Adrenal gland (tissue), 12 donors: ENCODE data around the gene FUT8. TPM values are rescaled to one million over a fixed set of nuclear protein-coding genes. Genes with fewer than 3 reads are reported as not detected.

ENCODE experiments used
- DNase-seq, 7 donors: peaks; one replicate each; pipeline ENCODE4 v3.0.0-alpha.2; 2019 to 2020
- H3K27ac ChIP-seq, 5 donors: fragments of 200-600 bp; sonication (generic) in 4 of 5; 1 replicate in 3 of 5; 2 replicates in 2 of 5; pipeline versions ENCODE4 v1.5.1 to v1.8.0; 2016 to 2020; ENCODE audit warnings: mild to moderate bottlenecking in 1 of 5
- H3K27me3 ChIP-seq: fragments of 200-600 bp; 2 replicates; pipeline ENCODE4 v1.8.0; 2021
- H3K36me3 ChIP-seq, 2 donors: fragments of 200-600 bp; replicated peaks in 1 of 2; 1 replicate in 1 of 2; 2 replicates in 1 of 2; pipeline versions ENCODE4 v1.5.1 to v1.8.0; 2018 to 2022
- H3K4me1 ChIP-seq, 2 donors: fragments of 200-600 bp; replicated peaks in 1 of 2; 1 replicate in 1 of 2; 2 replicates in 1 of 2; pipeline versions ENCODE4 v1.5.1 to v1.8.0; 2018 to 2021
- H3K4me3 ChIP-seq, 4 donors: fragments of 200-600 bp; sonication (generic) in 3 of 4; one replicate each; pipeline ENCODE4 v1.5.1; 2016 to 2018
- H3K9me3 ChIP-seq, 3 donors: fragments of 200-600 bp; sonication (generic) in 1 of 3; replicated peaks in 1 of 3; 1 replicate in 2 of 3; 2 replicates in 1 of 3; pipeline versions ENCODE4 v1.5.1 to v1.8.0; 2016 to 2021
- CTCF ChIP-seq, 6 experiments: fragments of 450-650 bp in 4 of 6; fragments of 200-600 bp in 2 of 6; sonication (generic) in 1 of 6; IDR thresholded peaks; 1 replicate in 5 of 6; 2 replicates in 1 of 6; pipeline versions ENCODE4 v1.5.1 to v1.8.0; 2016 to 2021; ENCODE audit warnings: antibody characterized with exemption in 6 of 6, mild to moderate bottlenecking in 2 of 6, moderate library complexity in 1 of 6
- POLR2A ChIP-seq, 2 donors: fragments of 450-650 bp; IDR thresholded peaks; one replicate each; pipeline ENCODE4 v1.6.1; 2017; ENCODE audit warnings: antibody characterized with exemption in 2 of 2, mild to moderate bottlenecking in 2 of 2, moderate library complexity in 1 of 2
- WGBS, 4 donors: extraction: QIAGEN DNeasy Blood & Tissue Kit in 2 of 4; methylation state at CpG; one replicate each; pipeline versions ENCODE4 v1.1.5 to v1.1.7; 2013 to 2017; 5-methylcytosine and 5-hydroxymethylcytosine counted together
- intact Hi-C, 2 donors: fragments of 100-400 bp; cut with DNase I; formaldehyde crosslinking; loops; one replicate each; pipeline versions ENCODE4 v1.14.1 to v1.15.0; 2022 to 2023
- polyA plus RNA-seq, 3 donors: library from polyadenylated mRNA; stranded (reverse); fragments of 200-250 nt in 2 of 3; fragments of 350-450 nt in 1 of 3; fragmentation: Illumina TruSeq in 1 of 3; extraction: RNeasy Lipid Tissue Mini Kit (QIAGEN cat#74804) in 1 of 3; gene quantifications; one replicate each; pipeline ENCODE4 v1.2.3, GENCODE V29; 2013 to 2014
- total RNA-seq, 9 donors: library from RNA; depleted of rRNA in 4 of 9; stranded (reverse); fragments of >200 nt in 4 of 9; fragments of 120-200 nt in 1 of 9; fragmentation: NEBNext Ultra II Directional in 1 of 9; extraction: Animal tissue kit (Norgen Biotek cat#: 25700) in 1 of 9; gene quantifications; one replicate each; pipeline versions ENCODE4 v1.1.0 to v1.2.4, GENCODE V29; 2013 to 2023
- donor health status: healthy with polysubstance abuse.
- donor health status: Bipolar disorder and iron deficiency.
- donor health status: DM: yes; HTN: yes; CAD: no.
- donor health status: DM: no; HTN: no; CAD: no.
- donor health status: DM: no; HTN: no; CAD: no.
- donor health status: DM: yes; HTN: yes; CAD: no.

Gene FUT8
- total and polyA plus RNA-seq, 12 donors: 7.8 to 32.1 (median 21.1) TPM

DNA sequence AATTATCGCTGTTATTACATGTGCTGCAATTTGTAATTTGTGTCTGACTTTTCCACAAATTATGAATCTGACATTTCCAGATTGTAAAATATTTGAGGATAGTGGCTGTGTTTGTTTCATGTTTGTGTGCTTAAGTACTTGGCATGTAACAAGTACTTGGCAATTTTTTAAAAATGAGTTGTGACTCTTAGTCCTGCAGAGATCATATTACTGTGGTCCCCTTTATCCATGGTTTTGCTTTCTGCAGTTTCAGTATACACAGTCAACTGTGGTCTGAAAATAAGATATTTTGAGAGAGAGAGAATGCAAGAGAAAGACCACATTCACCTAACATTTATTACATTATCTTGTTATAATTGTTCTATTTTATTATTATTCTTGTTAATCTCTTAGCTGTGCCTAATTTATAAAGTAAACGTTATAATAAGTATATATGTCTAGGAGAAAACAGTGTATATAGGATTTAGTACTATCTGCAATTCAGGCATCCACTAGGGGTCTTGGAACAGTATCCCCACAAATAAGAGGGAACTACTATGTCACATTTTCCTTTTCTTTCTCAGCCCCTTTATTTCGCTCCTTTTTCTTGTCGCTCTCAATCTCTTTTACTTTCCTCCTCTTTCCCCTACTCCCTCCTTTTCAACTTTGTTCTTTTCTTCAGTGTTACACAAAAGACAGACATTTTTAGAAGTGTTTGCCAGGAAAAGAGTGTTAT is 176.1 kb downstream of the FUT8 start:
- 87 to 92% (median 89%) methylated on average over 4 of the region's 4 CpGs for WGBS, 4 donors

GRCh38 chr14:65594153-65594881 is 181.8 kb downstream of the FUT8 start:
- intact Hi-C loops: no loop called here

More for the DNA sequence above, 176.1 kb downstream of the FUT8 start:
- intact Hi-C loops: no loop called here
- Histone ChIP-seq H3K27ac (no peak overlapping the region), H3K4me1 (no peaks in the 10 kb centered on the region), H3K36me3 (no peaks in the 10 kb centered on the region), H3K27me3 (no peaks in the 10 kb centered on the region), H3K9me3 (no peaks in the 10 kb centered on the region), H3K4me3 (no peak overlapping the region)
- DNase-seq: no peak
- TF ChIP-seq POLR2A (IDR thresholded peaks at IDR 0.05) (no peak), CTCF (IDR thresholded peaks at IDR 0.05) (no peak)

DNA sequence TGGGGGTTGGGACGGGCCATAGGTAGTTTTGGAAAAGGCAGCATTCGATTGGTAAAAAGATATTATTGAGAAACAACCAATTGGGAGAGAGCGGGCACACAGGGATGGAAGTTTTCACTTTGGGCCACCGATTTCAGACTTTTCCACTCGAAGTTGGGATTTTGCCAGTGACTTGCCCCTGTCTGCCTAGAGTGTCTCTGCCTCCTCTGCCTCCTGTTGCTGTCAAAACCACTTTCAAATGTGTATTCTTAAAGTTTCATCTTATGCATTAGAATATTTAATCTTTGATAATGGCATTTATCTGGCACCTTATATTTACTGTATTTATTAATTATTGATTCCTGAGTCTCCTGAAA is 182.3 kb downstream of the FUT8 start:
- no peaks in the 10 kb centered on the region for H3K9me3 ChIP-seq
- H3K27me3 ChIP-seq: no peaks in the 10 kb centered on the region
- intact Hi-C loops: no loop called here
- H3K4me1 ChIP-seq: no peaks in the 10 kb centered on the region
- no peak for DNase-seq
- no peak overlapping the region for H3K4me3 ChIP-seq
- no peak for TF ChIP-seq CTCF (IDR thresholded peaks at IDR 0.05)
- TF ChIP-seq POLR2A (IDR thresholded peaks at IDR 0.05): no peak
- 89 to 99% (median 96%) methylated on average over 5 of the region's 5 CpGs for WGBS, 4 donors
- H3K36me3 ChIP-seq: no peaks in the 10 kb centered on the region
- no peak overlapping the region for H3K27ac ChIP-seq

More at GRCh38 chr14:65594153-65594881, 181.8 kb downstream of the FUT8 start:
- Histone ChIP-seq H3K4me3 (no peak overlapping the region), H3K9me3 (no peaks in the 10 kb centered on the region), H3K27ac (no peak overlapping the region), H3K4me1 (no peaks in the 10 kb centered on the region), H3K27me3 (no peaks in the 10 kb centered on the region), H3K36me3 (no peaks in the 10 kb centered on the region)
- TF ChIP-seq CTCF (IDR thresholded peaks at IDR 0.05) (no peak), POLR2A (IDR thresholded peaks at IDR 0.05) (no peak)
- 87 to 90% (median 88%) methylated on average over 12 to 13 of the region's 13 CpGs for WGBS, 4 donors
- DNase-seq: no peak

- 0 to 41% (median 0%) methylated on average over 1 of the region's 1 CpG for WGBS, 4 donors
- no peaks in the 10 kb centered on the region for H3K27me3 ChIP-seq
- H3K4me1 ChIP-seq: no peaks in the 10 kb centered on the region
- DNase-seq: no peak
- no peaks in the 10 kb centered on the region for H3K9me3 ChIP-seq
- no peak overlapping the region for H3K27ac ChIP-seq
- H3K4me3 ChIP-seq: no peak overlapping the region
- TF ChIP-seq POLR2A (IDR thresholded peaks at IDR 0.05): no peak
- TF ChIP-seq CTCF (IDR thresholded peaks at IDR 0.05): no peak
- intact Hi-C loops: no loop called here
- H3K36me3 ChIP-seq: no peaks in the 10 kb centered on the region
Observed at GRCh38 chr14:65599375-65599774, 186.8 kb downstream of the FUT8 start.
